Measurements from ENCODE around the gene CCR5AS.

DNA sequence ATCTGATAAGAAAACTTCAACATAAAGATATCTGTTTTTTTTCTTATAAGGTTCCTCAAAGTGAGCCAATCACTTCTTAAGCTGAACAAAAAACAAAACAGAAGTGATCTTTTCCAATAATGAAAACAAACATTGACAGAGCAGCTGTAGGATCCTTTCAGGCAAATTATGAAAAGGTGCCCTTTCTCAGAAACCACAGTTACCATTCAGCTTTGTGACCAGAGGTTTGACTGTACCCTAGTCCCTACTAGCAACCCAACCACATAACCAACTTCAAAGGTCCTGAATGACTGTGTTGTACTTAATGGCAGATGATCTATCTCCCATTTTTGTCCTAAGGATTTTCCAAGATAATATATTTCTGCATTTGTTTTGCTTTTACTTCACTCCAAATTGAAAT lies 92.3 kb downstream of the CCR5AS start:
- TF ChIP-seq CTCF (IDR thresholded peaks at IDR 0.05) (no peak), POLR2A (IDR thresholded peaks at IDR 0.05) (no peak)

All from uterus (tissue), 2 donors.